Measurements from ENCODE around the gene CHTF18. TPM values are rescaled to one million over a fixed set of nuclear protein-coding genes. Genes with fewer than 3 reads are reported as not detected.
A peak's percentile ranks its signal among the peaks of the same experiment; 100 is the strongest.

CHTF18 gene
- total and polyA plus RNA-seq, 9 of the 15 experiments (the other 6 are each of a cell fraction or from before 2014, with no cell fraction given), result 2.5 to 123 (median 17.0) TPM

- peak; percentile 66; the same call in 1 of the 2 replicates for TF ChIP-seq MAX (CRISPR knock-in tag; IDR thresholded peaks at IDR 0.05)
- TF ChIP-seq BRCA1 (IDR thresholded peaks at IDR 0.05), result no peak
- no peak for TF ChIP-seq BRCA1 (CRISPR knock-in tag; IDR thresholded peaks at IDR 0.05)
- TF ChIP-seq ETV1 (tag; conservative IDR thresholded peaks at IDR 0.05; ENCODE audit: low read depth), result peak; percentile 91
- no peak for TF ChIP-seq CHAMP1 (IDR thresholded peaks at IDR 0.05)
- peak; percentile 83; the same call in 1 of the 2 replicates for TF ChIP-seq ZNF175 (CRISPR knock-in tag; IDR thresholded peaks at IDR 0.05; ENCODE audit: low read depth)
- TF ChIP-seq SIX5 (IDR thresholded peaks at IDR 0.05; ENCODE audit: borderline replicate concordance in 1 of 2, insufficient read depth in 1 of 2, low read depth in 1 of 2, low read length in 2 of 2), result peak; percentile 51 to 74; a peak in 3 of 4 replicates
- TF ChIP-seq CHD2 (IDR thresholded peaks at IDR 0.05; ENCODE audit: low read depth, low read length), result peak; percentile 22; the same call in 1 of the 2 replicates
- TF ChIP-seq, protein P1, sequence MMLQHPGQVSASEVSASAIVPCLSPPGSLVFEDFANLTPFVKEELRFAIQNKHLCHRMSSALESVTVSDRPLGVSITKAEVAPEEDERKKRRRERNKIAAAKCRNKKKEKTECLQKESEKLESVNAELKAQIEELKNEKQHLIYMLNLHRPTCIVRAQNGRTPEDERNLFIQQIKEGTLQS (IDR thresholded peaks at IDR 0.05), result peak; percentile 88
- TF ChIP-seq, protein P1 (CRISPR knock-in tag; conservative IDR thresholded peaks at IDR 0.05), result peak; percentile 95
- peak; percentile 79 for TF ChIP-seq POLR2AphosphoS5 (IDR thresholded peaks at IDR 0.05; ENCODE audit: control insufficient read depth, insufficient read depth, low read depth, low read length)
- TF ChIP-seq ZHX1 (conservative IDR thresholded peaks at IDR 0.05; ENCODE audit: low read length), result 0 out of 2 replicates have a peak, but pooled peaks have one; percentile 59
- TF ChIP-seq RBM22 (IDR thresholded peaks at IDR 0.05; ENCODE audit: low read depth, low read length, poor library complexity, severe bottlenecking), result peak; percentile 65
- peak; percentile 49 for TF ChIP-seq FIP1L1 (IDR thresholded peaks at IDR 0.05; ENCODE audit: low read depth, low read length, poor library complexity, severe bottlenecking)
- TF ChIP-seq TBP (optimal IDR thresholded peaks at IDR 0.05; ENCODE audit: low read depth, low read length), result peak; percentile 69
- TF ChIP-seq, protein P2, sequence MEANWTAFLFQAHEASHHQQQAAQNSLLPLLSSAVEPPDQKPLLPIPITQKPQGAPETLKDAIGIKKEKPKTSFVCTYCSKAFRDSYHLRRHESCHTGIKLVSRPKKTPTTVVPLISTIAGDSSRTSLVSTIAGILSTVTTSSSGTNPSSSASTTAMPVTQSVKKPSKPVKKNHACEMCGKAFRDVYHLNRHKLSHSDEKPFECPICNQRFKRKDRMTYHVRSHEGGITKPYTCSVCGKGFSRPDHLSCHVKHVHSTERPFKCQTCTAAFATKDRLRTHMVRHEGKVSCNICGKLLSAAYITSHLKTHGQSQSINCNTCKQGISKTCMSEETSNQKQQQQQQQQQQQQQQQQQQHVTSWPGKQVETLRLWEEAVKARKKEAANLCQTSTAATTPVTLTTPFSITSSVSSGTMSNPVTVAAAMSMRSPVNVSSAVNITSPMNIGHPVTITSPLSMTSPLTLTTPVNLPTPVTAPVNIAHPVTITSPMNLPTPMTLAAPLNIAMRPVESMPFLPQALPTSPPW (CRISPR knock-in tag; IDR thresholded peaks at IDR 0.05), result peak; percentile 51
- TF ChIP-seq EGR1 (conservative IDR thresholded peaks at IDR 0.05), result 0 out of 2 replicates have a peak, but pooled peaks have one; percentile 32
- TF ChIP-seq RB1 (IDR thresholded peaks at IDR 0.05; ENCODE audit: low read depth), result peak; percentile 85
- TF ChIP-seq NFRKB (IDR thresholded peaks at IDR 0.05; ENCODE audit: low read depth), result no peak
Measured at GRCh38 chr16:807347-808084, 19.1 kb downstream of the CHTF18 start (continued).
